Urothelium cell line (cell line): ENCODE data around the gene DPP7.

Experiments
- DNase-seq: peaks from one replicate; pipeline ENCODE4 v3.0.0; 2011; ENCODE audit warnings: low spot score, mixed read lengths
- FAIRE-seq: peaks from 2 replicates; lab custom pipeline; 2011; peaks lifted over from hg19 to GRCh38; lab: Jason Lieb, UNC

DPP7 gene

GRCh38 chr9:137095664-137096517 is 18.6 kb downstream of the DPP7 start:
- no peak for FAIRE-seq
- DNase-seq = no peak

DNA sequence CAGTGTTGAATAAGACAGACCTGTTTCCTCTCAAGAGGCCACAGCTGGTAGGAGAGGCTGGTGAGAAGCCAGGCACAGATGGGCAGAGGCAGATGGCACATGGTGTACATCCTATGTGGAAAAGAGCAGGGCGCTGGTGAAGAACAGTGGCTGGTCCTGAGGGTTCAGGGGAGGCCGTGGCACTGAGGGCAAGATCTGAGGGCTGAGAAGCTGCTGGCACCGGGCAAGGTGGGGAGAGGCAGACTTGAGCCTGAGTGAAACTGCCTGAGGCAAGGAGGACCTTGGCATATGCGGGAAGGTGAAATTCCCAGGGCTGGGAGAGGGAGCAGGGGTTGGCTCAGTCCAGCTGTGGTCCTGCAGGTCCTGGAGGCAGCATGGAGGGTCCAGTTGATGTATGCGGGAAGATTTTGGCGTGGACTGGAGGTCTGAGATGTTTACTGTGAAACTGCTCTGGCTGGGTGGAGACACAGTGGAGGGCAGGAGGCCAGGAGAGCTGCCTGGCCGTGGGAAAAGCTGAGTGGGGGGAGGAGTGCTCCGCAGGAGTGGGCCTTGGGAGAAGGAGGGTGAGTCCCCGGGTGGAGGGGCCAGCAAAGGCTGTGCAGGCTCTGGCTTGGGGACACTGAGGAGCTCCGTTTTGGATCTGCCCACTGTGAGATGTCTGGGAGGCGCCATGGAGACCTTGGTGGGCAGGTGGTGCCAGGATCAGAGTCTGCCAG is 25.1 kb downstream of the DPP7 start:
- DNase-seq = no peak
- no peak for FAIRE-seq

- DNase-seq = no peak
- no peak for FAIRE-seq
Measured at GRCh38 chr9:137088121-137088520, 26.4 kb downstream of the DPP7 start.

- DNase-seq = no peak
- no peak for FAIRE-seq
Measured at GRCh38 chr9:137087409-137087925, 27.1 kb downstream of the DPP7 start.

DNA sequence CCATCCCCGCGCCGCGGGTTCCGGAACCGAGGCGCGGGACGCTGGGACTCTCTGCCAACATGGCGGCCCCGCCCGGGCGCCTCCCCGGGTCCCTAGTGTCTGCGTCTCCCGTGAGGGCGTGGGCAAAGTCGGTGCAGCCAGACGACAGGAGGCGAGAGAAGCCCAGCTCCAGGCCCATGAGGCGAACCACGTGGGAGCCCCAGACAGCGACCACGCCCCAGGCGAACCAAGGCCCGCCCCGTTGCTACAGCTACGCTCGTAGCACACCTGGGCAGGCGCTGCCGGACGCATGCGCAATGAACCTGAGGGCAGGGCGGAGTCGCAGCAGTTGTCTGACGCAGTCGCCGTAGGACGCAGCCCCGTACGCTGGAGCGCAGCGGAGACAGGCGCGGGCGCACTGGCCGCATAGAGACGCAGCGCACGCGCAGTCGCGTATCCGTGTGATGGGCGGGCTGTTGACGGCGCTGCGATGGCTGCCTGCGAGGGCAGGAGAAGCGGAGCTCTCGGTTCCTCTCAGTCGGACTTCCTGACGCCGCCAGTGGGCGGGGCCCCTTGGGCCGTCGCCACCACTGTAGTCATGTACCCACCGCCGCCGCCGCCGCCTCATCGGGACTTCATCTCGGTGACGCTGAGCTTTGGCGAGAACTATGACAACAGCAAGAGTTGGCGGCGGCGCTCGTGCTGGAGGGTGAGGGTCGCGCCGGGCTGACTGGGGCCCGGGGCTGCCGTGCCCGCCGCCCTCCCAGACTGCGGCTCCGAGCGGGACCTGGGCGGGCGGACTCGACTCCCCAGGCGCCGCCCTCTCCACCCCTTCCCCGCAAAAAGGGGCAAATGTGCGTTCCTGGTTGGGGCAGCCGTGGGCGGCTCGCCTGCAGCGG is 27.8 kb downstream of the DPP7 start, which contains the start of gene MAN1B1:
Gene MAN1B1 (plus strand): TSS at position 455 of the 878 bp plus-strand sequence. CDS start 15 bp downstream, at position 470.
- FAIRE-seq = peak; percentile 97
- DNase-seq = peak; percentile 99

- FAIRE-seq = no peak
- no peak for DNase-seq
Measured at GRCh38 chr9:137085920-137086530, 28.5 kb downstream of the DPP7 start.

- no peak for FAIRE-seq
- no peak for DNase-seq
Measured at GRCh38 chr9:137084526-137084925, 30.0 kb downstream of the DPP7 start.

- DNase-seq (peak; percentile 84), FAIRE-seq (peak; percentile 71)
Measured at GRCh38 chr9:137083394-137084004, 31.0 kb downstream of the DPP7 start.

GRCh38 chr9:137082925-137083290 is 31.6 kb downstream of the DPP7 start:
- FAIRE-seq (no peak), DNase-seq (no peak)

GRCh38 chr9:137082222-137082924 is 32.2 kb downstream of the DPP7 start:
- DNase-seq = no peak
- no peak for FAIRE-seq

DNA sequence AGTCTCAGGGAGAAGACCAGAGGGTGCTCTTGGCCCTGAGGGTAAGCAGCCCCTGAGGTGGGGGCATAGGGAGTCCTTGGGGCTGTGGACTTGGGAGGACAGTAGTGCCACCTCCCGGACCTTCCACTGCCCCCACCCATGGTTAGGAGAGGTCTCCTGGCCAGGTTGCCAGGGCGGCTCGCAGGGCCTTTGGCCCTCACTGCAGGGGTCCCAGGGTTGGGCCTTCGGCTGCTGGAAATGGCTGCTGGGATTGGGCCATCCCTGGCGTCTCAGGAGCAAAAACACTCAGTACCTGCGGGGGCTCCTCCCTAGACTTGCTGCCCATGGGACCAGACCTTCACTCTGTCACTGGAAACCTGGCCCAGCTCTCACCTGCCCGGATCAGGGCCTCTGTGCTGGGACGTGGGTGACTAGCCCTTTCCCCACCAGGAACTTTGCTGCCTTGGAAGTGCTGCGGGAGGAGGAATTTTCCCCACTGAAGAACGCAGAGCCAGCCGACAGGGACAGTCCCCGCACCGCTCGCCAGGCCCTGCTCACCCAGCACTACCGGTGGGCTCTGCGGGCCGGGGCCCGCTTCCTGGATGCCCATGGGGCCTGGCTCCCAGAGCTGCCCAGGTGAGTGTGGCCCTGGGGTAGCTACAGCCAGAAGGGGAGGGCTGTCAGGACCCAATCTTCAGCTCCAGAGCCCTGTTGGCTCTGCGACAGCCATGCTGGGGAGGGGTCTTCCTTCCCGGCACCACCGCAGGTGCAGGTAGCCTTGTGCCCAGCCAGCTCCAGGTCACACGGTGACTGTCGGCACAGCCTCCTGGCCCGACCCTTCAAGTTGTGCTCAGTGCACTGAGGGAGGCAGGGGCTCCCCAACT is 34.0 kb downstream of the DPP7 start:
- FAIRE-seq (no peak), DNase-seq (no peak)

GRCh38 chr9:137079401-137079787 is 35.1 kb downstream of the DPP7 start:
- DNase-seq (no peak), FAIRE-seq (no peak)

GRCh38 chr9:137078701-137079400 is 35.7 kb downstream of the DPP7 start:
- no peak for FAIRE-seq
- no peak for DNase-seq

GRCh38 chr9:137077758-137078693 is 36.5 kb downstream of the DPP7 start:
- FAIRE-seq = peak; percentile 23

GRCh38 chr9:137077010-137077747 is 37.4 kb downstream of the DPP7 start, which contains the start of gene UAP1L1:
UAP1L1 (plus strand) TSS chr9:137077517; CDS start chr9:137077533, 16 bp downstream.
- peak; percentile 62 for DNase-seq
- FAIRE-seq = peak; percentile 89

More at GRCh38 chr9:137077758-137078693, 36.5 kb downstream of the DPP7 start:
- DNase-seq = no peak

DNA sequence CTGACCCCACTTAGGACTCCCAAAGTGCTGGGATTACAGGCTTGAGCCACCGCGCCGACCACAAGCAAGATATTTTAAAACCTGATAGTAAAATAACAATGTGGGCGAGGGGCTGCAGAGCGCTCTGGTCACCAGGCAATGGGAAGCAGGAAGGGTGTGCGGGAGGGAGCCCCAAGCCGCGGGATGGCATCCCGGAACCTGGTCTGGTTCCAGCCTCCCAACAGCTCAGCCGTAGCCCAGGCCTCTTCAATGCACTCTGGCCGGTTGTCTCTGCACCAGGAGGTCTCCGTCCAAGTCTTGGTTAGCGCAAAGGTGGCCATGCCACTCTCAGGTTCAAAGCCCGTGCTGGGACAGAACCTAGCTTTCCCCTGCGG is 37.9 kb downstream of the DPP7 start:
- FAIRE-seq (no peak), DNase-seq (no peak)
